ENCODE results near the gene ZBTB1.
A peak's percentile ranks its signal among the peaks of the same experiment; 100 is the strongest.

Gene ZBTB1

GRCh38 chr14:64506721-64507120 is 2.2 kb downstream of the ZBTB1 start:
- H3K36me3 Mint-ChIP-seq (ENCODE audit: low read depth): no peaks in the 10 kb centered on the region
- no peaks in the 10 kb centered on the region for H3K27me3 Mint-ChIP-seq (ENCODE audit: low read depth, poor library complexity)
- H3K4me3 Mint-ChIP-seq: peak overlapping the region; percentile 91
- TF ChIP-seq CTCF (IDR thresholded peaks at IDR 0.05): no peak
- no peak for DNase-seq
- H3K9me3 Mint-ChIP-seq: no peaks in the 10 kb centered on the region
- no peak overlapping the region for H3K27ac Mint-ChIP-seq
- H3K4me1 Mint-ChIP-seq: peaks cover 76% of the 10 kb centered on the region

GRCh38 chr14:64507376-64508156 is 3.0 kb downstream of the ZBTB1 start:
- Mint-ChIP-seq H3K4me3 (peak overlapping the region; percentile 91), H3K4me1 (peaks cover 67% of the 10 kb centered on the region), H3K9me3 (no peaks in the 10 kb centered on the region), H3K27ac (no peak overlapping the region), H3K27me3 (ENCODE audit: low read depth, poor library complexity) (no peaks in the 10 kb centered on the region), H3K36me3 (ENCODE audit: low read depth) (no peaks in the 10 kb centered on the region)
- no peak for DNase-seq
- TF ChIP-seq CTCF (IDR thresholded peaks at IDR 0.05): no peak

- peaks cover 62% of the 10 kb centered on the region for H3K4me1 Mint-ChIP-seq
- H3K4me3 Mint-ChIP-seq: no peak overlapping the region
- no peaks in the 10 kb centered on the region for H3K9me3 Mint-ChIP-seq
Measured at GRCh38 chr14:64508215-64508776, 3.7 kb downstream of the ZBTB1 start.

DNA sequence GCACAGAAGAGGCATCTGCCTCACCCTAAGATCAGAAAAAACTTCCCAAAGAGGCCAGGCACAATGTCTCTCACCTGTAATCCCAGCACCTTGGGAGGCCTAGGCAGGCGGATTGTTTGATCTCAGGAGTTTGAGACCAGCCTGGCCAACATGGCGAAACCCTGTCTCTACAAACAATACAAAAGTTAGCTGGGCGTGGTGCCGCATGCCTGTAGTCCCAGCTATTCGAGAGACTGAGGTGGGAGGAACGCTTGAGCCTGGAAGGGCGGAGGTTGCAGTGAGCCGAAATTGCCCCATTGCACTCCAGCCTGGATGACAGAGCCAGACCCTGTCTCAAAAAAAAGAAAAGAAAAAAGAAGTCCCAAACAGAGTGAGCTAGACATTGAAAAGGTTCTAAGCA is 4.5 kb downstream of the ZBTB1 start:
- Mint-ChIP-seq H3K36me3 (ENCODE audit: low read depth) (peaks cover 4% of the 10 kb centered on the region), H3K9me3 (no peaks in the 10 kb centered on the region), H3K27me3 (ENCODE audit: low read depth, poor library complexity) (no peaks in the 10 kb centered on the region), H3K4me3 (no peak overlapping the region), H3K4me1 (peaks cover 62% of the 10 kb centered on the region), H3K27ac (peak overlapping the region; percentile 45)
- TF ChIP-seq CTCF (IDR thresholded peaks at IDR 0.05): no peak
- DNase-seq: no peak

More at GRCh38 chr14:64508215-64508776, 3.7 kb downstream of the ZBTB1 start:
- H3K27ac Mint-ChIP-seq: no peak overlapping the region
- H3K36me3 Mint-ChIP-seq (ENCODE audit: low read depth): no peaks in the 10 kb centered on the region
- H3K27me3 Mint-ChIP-seq (ENCODE audit: low read depth, poor library complexity): no peaks in the 10 kb centered on the region
- no peak for DNase-seq
- TF ChIP-seq CTCF (IDR thresholded peaks at IDR 0.05): no peak

GRCh38 chr14:64510825-64511671 is 6.5 kb downstream of the ZBTB1 start:
- peaks cover 52% of the 10 kb centered on the region for H3K4me1 Mint-ChIP-seq
- peak; percentile 67 for DNase-seq
- H3K36me3 Mint-ChIP-seq (ENCODE audit: low read depth): peaks cover 5% of the 10 kb centered on the region
- H3K9me3 Mint-ChIP-seq: no peaks in the 10 kb centered on the region
- H3K27me3 Mint-ChIP-seq (ENCODE audit: low read depth, poor library complexity): no peaks in the 10 kb centered on the region
- H3K4me3 Mint-ChIP-seq: no peak overlapping the region
- no peak overlapping the region for H3K27ac Mint-ChIP-seq
- TF ChIP-seq CTCF (IDR thresholded peaks at IDR 0.05): peak; percentile 94

Data from nephron progenitor cell (in vitro differentiated cells).